Amniotic stem cell (primary cell): Measurements from ENCODE around the gene FAM111B.
A peak's percentile ranks its signal among the peaks of the same experiment; 100 is the strongest.
"Not testable (repeated sequence)": the region's sequence is repeated elsewhere in the genome, so short reads cannot be mapped to it uniquely, and the experiment has no call there.

Experiments
- DNase-seq: peaks from one replicate; lab custom pipeline; 2025; lab: John Stamatoyannopoulos, UW

FAM111B gene

DNA sequence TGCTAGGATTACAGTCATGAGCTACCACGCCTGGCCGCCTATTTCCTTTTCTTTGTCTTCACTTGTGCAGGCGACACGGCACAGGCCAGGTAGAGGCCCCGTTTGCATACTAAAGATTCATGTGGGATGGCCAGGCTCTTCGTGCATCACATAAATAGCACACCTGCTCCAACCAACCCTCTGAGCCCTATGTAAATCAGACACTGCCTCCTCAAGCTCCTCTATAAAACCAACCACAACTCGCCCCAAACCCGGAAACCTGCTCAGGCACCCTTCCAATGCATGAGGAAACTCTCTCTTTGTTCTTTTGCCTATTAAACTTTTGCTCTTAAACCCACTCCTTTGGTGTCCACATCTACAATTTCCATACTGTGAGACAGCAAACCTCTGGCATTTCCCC is 9.1 kb upstream of the FAM111B start:
- not testable (repeated sequence) for DNase-seq

DNA sequence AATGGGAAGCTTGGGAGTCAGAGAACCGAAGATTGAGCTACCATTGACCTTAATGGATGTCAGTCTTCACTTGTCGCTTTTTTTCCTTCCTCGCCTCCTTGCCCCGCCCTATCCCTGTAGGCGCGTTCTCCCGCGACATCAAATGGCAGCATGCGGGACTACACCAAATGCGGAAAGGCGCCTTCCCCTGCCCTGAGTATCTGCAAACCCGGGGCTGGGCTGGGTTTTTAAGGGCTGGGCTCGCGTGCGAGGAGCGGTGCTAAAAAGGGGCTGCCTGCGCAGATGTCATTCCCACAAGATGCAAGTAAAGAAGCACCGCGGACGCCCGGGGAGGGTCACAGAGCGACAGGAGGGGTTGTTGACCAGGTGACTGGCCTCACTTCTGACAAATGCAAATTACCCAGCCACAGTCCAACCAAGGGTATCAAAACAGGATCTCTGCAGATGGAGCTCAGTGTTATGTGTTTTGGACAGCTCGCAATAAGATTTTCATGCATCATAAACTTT is 4.7 kb upstream of the FAM111B start:
- peak; percentile 10 for DNase-seq

DNA sequence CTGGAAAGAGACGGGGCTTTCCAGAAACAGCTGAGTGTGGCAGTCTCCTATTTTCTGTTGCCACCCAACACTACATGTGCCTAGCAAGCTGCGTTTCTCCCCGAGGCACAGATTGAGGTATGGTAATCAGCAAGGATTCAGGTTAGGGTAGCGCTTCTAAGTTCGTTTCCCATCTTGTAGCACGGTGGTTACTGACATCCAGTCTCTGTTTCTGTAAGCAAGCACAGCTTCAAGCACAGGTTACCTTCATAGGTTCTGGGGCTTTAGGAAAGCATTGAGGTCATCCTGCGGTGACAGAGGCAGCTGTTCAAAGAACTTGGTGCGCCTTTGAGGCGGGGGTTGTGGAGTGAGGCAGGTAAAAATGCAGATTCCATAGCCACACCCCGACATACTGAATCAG is 684 bp downstream of the FAM111B start:
- not testable (repeated sequence) for DNase-seq

DNA sequence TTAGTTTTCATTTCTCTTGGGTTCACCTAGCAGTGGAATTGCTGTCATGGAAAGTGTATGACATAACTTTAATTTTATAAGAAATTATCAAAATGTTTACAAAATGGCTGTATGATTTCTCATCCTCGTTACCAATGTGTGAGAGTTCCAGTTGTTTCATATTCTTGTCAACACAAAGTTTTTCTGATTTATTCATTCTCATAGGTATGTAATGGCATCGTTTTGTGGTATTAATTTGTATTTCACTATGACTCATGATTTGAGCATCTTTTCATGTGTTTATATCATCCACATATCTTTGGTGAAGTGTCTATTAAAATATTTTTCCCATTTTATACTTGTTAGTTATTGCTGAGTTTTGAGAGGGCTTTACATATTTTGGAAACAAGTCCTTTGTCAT is 5.5 kb downstream of the FAM111B start:
- no peak for DNase-seq

DNA sequence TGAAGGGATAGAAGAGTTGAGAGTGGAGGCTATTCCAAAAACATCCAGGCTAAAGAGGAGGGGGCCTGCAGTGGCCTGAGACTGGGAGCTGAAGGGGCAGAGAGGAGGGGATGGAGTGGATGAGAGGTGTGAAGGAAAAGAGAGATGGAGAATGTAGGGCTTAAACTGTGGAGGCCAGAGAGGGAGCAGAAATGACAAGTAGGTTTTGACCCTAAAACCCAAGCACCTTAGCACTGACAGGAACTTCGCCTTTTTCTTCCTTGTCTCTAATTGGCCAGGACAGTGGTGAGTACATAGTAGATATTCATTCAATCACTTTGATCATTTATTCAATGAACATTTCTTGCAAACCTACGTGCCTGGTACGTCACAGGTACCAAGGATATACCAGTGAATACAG is 7.3 kb downstream of the FAM111B start:
- DNase-seq, result no peak

DNA sequence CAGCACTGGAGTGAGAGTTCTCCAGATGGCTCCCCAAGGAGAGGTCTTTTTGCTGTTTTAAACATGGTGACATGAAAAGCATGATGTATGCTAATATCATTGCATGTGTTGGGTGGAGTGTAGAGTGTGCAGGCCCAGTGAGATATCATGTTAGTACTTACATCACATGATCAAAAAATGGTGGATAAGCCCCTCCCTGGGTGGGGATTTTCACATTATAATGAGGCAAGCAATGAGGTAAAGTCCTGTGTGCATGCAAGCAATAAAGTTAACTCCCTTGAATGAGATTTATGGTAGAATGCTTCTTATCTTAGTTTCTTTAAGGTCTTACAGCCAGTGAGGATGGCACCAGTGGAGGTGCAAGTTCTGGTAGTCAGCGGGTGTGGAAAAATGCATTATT is 8.5 kb downstream of the FAM111B start:
- no peak for DNase-seq

DNA sequence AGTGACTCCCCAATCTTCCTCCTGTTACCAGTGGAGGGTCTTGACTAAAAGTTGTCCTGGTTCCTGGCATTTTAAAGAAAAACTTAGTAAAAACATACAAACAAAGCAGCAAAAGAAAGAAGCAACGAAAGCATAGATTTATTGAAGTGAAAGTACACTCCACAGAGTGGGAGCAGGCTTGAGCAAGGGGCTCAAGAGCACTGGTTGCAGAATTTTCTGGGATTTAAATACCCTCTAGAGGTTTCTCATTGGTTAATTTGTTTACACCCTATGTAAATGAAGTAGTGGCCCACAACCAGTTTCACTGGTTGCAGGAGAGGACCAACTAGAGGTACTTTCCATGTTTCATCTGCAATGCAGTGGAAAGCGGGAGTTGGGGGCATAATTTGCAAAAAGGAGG is 10.7 kb downstream of the FAM111B start:
- DNase-seq, result no peak

DNA sequence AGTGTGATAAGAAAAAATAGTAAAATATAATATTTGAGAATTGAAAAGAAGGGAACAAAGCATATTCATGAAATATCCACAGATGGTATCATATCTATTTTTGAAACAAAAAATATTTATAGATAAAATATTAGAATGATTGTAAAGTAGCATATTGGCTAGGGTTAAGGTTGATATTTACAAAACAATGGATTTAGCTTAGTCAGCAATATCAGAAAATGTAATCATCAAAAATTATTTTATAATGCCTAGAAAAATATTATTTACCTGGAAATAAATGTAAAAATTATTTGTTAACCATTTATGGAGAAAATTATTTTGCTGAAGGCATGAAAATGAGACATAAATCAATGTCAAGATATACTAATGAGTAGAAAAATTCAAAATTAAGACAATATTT is 12.8 kb downstream of the FAM111B start:
- no peak for DNase-seq

DNA sequence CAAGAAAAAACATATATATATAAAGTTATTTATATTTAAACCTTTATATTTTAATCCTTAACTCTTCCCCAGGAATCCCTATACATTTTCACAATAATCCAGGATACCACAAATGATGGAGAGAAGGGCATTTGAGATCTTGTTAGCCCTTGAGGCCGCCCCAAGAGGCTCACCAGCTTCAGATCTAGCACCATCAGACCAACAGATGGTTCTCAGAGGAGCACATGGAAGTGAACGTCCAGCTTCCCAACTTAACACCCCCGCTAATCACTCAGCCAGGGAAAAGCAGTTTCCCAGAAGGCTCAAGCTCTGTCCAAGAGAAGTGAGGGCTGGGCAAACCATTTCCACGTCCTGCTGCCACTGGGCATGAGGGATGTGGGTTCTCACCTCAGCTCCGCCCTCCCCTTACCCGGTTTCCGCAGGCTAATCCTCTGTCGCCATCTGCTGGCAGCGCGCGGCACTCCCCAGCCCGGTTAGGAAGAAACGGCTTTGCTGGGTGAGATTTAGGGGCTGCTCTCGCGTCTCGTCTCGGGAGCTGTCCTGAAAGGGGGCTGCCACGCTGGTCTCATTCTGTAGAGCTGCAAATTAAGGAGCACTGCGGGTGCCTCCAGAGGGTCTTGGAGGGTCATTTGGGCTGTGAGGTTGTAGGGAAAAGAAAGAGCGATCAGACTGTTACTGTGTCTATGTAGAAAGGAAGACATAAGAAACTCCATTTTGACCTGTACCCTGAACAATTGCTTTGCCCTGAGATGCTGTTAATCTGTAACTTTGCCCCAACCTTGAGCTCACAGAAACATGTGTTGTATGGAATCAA is 28.8 kb downstream of the FAM111B start:
- DNase-seq, result peak; percentile 42

DNA sequence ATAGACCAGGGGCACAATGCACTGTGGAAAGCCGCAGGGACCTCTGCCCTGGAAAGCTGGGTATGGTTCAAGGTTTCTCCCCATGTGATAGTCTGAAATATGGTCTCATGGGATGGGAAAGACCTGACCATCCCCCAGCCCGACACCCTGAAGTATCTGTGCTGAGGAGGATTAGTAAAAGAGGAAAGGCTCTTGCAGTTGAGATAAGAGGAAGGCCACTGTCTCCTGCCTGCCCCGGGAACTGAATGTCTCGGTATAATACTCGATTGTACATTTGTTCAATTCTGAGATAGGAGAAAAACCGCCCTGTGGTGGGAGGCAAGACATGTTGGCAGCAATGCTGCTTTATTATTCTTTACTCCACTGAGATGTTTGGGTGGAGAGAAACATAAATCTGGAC is 29.5 kb downstream of the FAM111B start:
- not testable (repeated sequence) for DNase-seq

DNA sequence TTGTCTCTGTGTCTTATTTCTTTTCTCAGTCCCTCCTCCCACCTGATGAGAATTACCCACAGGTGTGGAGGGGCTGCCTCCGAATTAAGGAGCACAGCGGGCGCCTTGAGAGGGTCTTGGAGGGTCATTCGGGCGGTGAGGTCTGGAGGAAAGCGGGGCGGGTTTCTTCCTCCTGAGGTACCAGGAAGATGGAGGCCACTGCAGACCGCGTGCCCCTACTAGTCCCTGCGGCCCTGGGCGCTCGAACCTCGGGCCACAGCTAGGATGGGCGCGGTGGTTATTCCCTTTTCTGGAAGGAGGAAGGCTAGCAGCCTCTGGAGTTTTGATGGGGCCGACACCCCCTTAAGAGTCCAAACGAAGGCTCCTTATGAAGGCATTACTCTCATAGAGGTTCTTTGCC is 30.2 kb downstream of the FAM111B start:
- no peak for DNase-seq

DNA sequence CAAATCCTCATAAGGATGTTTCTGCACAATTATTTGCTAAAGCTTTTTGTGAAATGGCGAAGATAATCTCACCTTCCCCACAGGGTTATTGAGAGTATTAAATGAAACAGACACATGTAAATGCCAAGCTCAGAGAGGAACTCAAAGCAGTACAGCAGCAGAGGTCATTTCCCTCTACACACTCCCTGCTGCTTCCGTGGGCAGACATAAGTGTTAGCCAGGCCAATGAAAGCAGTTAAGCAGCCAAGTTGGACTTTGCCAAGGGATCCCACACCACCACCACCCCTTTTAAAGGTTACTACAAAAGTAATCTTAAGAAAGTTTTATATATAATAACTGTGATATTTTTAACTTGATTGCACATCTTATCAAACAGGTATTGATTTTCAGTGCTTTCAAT is 31.6 kb downstream of the FAM111B start:
- DNase-seq, result no peak

DNA sequence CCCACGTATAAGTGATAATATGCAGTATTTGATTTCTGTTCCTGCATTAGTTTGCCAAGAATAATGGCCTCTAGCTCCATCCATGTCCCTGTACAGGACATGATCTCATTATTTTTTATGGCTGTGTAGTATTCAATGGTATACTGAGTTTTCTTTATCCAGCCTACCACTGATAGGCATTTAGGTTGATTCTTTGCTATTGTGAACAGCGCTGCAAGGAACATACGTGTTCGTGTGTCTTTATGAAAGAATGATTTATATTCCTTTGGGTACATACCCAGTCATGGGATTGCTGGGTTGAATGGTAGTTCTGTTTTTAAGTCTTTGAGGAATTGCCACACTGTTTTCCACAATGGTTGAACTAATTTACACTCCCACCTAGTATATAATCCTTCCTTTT is 34.2 kb downstream of the FAM111B start:
- DNase-seq, result no peak

DNA sequence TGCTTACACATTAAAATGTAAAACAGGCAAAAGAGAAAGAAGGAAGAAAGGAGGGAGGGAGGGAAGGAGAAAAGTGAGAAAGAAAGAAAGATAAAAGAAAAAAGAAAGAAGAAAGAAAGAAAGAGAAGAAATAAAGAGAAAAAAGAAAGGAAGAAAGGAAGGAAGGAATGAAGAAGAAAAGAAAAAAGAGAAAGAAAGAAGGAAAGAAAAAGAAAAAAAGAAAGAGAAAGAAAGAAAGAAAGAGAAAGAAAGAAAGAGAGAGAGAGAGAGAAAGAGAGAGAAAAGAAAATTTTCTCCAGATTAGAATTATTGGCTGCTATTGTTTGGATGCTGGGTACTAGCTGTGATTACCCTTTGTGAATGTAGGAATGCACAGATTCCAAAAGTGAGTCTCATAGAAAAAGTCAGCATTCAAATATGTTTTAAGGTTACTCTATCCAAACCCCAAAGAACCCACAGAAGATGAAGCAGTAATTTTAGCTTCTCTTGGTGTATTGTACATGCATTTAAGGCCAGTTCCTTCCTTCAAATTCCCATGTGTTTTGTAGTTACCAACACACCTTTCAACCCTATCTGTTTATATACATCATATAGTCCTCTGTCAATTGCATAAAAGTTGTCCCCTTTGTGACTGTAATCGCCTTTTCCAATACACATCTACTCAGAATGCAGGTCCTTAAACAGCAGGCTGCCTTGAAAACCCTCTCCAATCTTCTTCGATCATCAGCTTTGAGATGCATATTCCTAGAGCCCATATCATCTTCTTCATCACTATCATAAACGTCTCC is 34.8 kb downstream of the FAM111B start:
- DNase-seq, result peak; percentile 13

DNA sequence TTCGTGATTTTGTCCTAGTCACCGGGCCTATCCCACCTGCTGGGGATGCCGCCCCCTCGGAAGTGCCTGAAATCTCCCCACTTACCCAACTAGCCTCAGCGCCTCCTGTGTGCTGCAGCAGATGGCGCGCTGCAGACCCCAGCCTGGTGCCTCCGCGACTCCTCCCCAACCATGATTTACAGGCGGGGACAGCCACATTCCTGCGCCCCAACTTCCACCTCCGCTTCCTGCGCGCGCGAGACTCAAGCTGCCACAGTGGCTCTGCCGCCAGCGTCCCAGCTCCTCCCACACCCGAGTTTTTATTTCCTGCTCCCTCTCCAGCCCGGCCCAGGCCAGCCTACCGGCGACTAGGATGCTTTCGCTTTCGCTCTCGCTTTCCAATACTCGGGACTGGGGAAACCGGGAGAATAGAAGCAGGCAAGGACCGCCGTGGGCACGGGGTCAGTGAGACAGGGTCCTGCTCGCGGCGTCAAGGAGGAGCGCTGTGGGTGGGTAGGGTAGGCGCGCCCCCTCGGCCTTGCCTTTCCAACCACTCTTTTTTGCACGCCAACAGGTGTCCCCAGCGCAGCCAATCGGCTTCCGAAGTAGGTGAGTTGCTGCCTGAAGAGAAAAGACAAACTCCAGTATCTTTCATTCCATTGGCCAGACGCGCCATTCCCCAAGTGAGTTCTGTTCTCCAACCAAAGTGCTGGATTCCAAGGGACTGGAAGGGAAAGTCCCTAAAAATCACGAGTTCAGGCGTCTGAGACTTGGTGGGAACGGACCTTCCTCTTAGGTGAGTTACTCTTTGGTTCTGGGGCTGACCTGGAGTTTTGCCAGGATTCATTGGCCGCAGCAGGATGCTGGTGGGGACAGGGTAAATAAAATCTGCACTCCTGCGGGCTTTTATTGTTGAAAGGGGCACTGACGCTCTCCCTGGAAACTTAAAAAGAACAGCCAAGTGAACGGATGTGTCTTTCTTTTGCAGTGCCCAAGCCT is 35.8 kb downstream of the FAM111B start, which contains the start of gene FAM111A:
Gene FAM111A, plus strand, starts transcription at position 327 of the 978 bp plus-strand sequence. CDS start 6,017 bp downstream, outside the sequence.
- peak; percentile 78 for DNase-seq

DNA sequence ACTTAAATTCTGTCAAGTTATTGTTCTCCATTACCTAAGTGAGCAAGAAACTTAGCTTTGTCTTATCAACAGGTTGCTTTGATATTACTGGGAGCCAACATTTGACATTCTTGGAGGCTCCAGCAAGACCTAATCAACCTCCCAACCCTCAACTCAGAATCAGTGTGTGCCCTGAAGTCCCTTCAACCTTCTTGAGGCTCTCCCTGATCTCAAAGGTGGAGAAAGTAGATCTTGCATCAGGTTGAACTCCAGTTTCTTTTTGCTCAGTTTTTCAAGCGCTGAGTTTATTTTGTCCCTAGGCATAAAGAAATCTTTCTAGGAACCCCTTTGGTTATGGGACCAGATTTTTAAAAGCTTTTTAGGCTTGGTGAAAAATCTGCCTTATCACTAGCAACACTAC is 37.1 kb downstream of the FAM111B start:
- no peak for DNase-seq

DNA sequence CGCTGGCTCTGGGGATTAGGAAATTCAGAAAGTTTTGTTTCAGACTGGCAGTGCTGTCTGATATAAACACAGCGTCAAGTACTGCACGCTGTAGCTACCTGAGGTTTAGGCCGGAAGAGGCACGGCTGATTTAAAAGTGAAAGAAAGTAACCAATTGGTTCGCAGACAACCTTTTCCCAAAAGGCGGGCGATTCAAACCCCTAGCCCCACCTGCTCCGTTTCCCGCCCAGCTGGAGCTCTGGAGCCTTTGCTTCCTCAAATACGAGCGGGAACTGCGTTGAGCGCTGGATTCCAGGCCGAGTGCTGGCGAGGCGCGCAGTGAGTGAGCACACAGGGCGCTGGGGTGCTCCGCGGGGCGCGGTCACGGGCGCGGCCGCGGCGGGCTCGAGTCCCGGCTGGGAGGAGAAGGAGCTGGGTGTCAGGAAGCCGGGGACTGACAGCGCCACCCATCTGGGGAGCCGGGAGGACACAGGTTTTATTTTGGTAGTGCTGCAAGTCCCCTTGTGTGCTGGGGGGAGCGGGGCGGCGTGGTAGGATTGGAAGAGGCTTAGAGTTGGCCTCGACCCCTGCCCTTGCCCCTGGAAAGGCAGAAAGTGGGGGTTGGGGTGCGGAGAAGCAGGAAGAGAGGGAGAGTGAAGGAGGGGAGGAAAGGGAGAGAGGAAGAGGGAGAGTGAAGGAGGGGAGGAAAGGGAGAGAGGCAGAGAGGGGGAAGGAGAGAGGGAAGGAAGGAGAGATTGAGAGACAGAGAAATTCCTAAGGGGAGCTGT is 37.7 kb downstream of the FAM111B start:
- peak; percentile 61 for DNase-seq

DNA sequence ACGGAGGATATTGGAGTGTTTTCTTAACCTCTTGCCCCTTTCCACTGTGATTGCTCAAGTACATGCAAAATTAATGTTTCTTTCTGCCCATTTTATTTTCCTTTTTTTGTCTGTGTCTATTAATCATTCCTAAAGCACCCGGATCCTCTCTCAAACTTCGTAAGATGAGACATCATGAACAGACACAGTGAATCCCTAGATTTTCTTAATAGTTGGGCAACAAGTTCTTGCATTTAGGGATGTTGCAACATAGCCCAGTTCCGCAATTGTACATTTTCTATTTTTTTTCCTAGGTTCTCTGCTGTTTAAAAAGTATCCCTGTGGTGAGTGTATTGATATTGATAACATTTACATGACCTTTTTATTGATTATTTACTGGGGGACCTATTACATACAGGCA is 38.5 kb downstream of the FAM111B start:
- peak; percentile 10 for DNase-seq

DNA sequence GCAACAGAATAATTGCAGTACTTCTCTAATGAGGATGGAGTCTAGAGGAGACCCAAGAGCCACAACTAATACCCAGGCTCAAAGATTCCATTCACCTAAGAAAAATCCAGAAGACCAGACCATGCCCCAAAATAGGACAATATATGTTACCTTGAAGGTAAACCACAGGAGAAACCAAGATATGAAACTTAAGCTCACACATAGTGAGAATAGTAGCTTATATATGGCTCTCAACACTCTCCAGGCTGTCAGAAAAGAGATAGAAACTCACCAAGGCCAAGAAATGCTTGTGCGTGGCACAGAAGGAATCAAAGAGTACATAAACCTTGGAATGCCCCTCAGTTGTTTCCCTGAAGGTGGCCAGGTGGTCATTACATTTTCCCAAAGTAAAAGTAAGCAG is 44.7 kb downstream of the FAM111B start:
- DNase-seq, result no peak

DNA sequence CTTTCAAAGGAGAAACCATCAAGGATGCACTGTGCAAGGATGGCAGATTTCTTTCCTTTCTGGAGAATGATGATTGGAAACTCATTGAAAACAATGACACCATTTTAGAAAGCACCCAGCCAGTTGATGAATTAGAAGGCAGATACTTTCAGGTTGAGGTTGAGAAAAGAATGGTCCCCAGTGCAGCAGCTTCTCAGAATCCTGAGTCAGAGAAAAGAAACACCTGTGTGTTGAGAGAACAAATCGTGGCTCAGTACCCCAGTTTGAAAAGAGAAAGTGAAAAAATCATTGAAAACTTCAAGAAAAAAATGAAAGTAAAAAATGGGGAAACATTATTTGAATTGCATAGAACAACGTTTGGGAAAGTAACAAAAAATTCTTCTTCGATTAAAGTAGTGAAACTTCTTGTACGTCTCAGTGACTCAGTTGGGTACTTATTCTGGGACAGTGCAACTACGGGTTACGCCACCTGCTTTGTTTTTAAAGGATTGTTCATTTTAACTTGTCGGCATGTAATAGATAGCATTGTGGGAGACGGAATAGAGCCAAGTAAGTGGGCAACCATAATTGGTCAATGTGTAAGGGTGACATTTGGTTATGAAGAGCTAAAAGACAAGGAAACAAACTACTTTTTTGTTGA is 45.4 kb downstream of the FAM111B start:
- no peak for DNase-seq

DNA sequence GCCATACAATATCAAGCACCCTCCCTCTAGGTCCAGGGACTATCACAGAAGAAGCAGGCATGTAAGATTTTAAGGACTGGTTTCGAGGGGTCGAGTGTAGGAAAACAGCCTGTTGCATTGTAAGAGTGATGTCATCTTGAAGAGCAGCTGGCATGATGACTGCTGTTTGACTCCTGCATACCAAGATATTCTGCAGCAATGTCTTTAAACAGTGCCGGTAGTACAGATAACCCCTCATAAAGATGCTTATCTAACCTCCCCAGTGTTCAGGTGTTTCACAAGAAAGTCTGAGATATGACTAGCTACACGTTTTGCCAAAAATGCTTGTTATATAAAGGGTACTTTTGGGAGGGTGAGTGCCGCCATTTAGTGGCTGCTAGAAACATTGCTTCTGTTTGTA is 47.6 kb downstream of the FAM111B start:
- DNase-seq, result no peak
